ENCODE results near the gene PARP14.

The PARP14 gene

DNA sequence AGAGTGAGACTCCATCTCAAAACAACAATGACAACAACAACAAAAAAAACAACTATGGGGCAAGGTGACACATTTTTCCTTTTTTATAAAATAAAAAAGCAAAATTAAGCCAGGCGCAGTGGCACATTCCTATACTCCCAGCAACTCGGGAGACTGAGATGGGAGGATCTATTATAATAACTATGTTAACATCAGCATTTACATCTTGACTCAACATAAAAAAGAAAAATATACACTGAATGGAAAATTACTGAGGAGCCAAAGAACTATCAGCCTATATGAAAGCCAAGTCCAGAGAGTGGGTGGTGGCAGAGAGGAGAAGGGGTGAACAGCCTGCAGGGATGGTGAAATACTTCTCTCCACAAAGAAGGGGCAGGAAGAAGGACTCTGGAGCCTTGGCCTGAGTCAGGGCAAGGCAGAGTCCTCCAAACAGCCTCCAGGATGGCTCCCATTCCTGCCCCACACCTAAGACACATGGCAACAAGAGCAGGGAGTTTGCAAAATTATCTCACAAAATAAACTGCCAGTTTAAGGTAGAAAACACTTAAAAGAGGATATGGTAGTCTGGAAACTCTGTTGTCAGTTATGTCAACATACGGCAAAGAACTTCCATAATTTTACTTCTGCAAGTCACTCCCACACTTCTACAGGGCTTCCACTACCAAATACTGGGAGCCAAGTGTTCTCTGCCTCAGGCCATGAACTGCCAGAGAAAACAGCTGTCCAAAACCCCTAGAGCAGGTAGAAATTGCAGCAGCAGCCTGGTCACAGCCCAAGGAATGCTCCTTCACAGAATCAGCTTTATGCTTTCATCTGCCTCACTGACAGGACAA is 87.1 kb downstream of the PARP14 start:
- Histone ChIP-seq H3K4me3 (ENCODE audit: low read length) (no peak overlapping the region), H3K36me3 (replicated peaks; ENCODE audit: low read depth, low read length) (peaks cover 2% of the 10 kb centered on the region), H3K27me3 (ENCODE audit: low read depth, low read length) (no peaks in the 10 kb centered on the region), H3K79me2 (ENCODE audit: low read length) (no peaks in the 10 kb centered on the region), H2AFZ (ENCODE audit: low read depth, low read length) (no peak overlapping the region), H3K9me3 (ENCODE audit: insufficient read depth, low read length) (no peaks in the 10 kb centered on the region), H3K27ac (ENCODE audit: low read length) (no peak overlapping the region), H3K4me2 (ENCODE audit: low read length) (no peak overlapping the region), H3K4me1 (ENCODE audit: low read length) (peaks cover 7% of the 10 kb centered on the region), H4K20me1 (ENCODE audit: insufficient read depth, low read length) (no peaks in the 10 kb centered on the region), H3K9ac (ENCODE audit: low read length) (no peak overlapping the region)
- TF ChIP-seq, protein P1, sequence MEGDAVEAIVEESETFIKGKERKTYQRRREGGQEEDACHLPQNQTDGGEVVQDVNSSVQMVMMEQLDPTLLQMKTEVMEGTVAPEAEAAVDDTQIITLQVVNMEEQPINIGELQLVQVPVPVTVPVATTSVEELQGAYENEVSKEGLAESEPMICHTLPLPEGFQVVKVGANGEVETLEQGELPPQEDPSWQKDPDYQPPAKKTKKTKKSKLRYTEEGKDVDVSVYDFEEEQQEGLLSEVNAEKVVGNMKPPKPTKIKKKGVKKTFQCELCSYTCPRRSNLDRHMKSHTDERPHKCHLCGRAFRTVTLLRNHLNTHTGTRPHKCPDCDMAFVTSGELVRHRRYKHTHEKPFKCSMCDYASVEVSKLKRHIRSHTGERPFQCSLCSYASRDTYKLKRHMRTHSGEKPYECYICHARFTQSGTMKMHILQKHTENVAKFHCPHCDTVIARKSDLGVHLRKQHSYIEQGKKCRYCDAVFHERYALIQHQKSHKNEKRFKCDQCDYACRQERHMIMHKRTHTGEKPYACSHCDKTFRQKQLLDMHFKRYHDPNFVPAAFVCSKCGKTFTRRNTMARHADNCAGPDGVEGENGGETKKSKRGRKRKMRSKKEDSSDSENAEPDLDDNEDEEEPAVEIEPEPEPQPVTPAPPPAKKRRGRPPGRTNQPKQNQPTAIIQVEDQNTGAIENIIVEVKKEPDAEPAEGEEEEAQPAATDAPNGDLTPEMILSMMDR (IDR thresholded peaks at IDR 0.05; ENCODE audit: low read depth, low read length): no peak
- no peak for TF ChIP-seq EZH2phosphoT487 (IDR thresholded peaks at IDR 0.05; ENCODE audit: low read depth)

DNA sequence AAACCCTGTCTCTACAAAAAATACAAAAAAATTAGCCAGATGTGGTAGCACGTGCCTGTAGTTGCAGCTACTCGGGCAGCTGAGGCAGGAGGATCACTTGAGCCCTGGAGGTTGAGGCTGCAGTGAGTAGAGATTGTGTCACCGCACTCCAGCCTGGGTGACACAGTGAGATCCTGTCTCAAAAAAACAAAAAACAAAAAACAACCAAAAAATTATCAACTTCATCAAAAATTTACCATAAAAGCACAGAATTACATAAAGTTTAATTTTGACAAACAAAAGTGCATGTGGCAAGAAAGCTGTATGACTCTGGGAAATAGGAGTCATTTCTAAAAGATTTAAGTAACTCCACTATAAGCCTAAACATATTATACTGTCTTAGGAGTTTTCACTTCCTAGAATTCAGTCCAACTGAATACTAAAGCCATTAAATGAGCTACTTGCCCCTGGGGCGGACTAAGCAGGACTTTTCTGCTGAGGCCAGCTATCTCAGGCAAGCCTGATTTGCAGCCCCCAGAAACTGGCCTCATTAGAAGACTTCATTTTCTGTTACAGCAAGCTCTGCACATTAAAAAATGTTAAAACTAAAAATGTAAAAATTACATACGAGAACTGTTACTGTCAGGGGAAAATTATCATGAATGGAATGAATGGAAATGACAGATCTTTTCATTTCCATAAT is 90.0 kb downstream of the PARP14 start:
- Histone ChIP-seq H3K4me1 (ENCODE audit: low read length) (peaks cover 31% of the 10 kb centered on the region), H3K9ac (ENCODE audit: low read length) (no peak overlapping the region), H2AFZ (ENCODE audit: low read depth, low read length) (no peak overlapping the region), H4K20me1 (ENCODE audit: insufficient read depth, low read length) (no peaks in the 10 kb centered on the region), H3K4me2 (ENCODE audit: low read length) (no peak overlapping the region), H3K27ac (ENCODE audit: low read length) (no peak overlapping the region), H3K36me3 (replicated peaks; ENCODE audit: low read depth, low read length) (peaks cover 2% of the 10 kb centered on the region), H3K27me3 (ENCODE audit: low read depth, low read length) (no peaks in the 10 kb centered on the region), H3K9me3 (ENCODE audit: insufficient read depth, low read length) (no peaks in the 10 kb centered on the region), H3K4me3 (ENCODE audit: low read length) (no peak overlapping the region), H3K79me2 (ENCODE audit: low read length) (no peaks in the 10 kb centered on the region)
- no peak for TF ChIP-seq EZH2phosphoT487 (IDR thresholded peaks at IDR 0.05; ENCODE audit: low read depth)
- TF ChIP-seq, protein P1 (IDR thresholded peaks at IDR 0.05; ENCODE audit: low read depth, low read length): no peak

DNA sequence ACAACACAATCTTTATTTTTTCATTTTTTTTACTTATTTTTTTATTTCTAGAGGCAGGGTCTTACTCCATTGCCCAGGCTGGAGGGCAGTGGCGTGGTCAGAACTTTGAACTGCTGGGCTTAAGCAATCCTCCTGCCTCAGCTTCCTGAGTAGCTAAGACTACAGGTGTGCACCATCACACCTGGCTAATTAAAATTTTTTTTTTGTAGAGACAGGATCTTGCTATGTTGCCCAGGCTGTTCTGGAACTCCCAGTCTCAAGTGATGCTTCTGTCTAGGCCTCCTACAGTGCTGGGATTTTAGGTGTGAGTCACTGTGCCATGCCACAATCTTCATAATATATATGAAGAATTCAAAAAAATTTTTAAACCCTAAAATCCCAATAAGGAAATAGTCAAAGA is 92.2 kb downstream of the PARP14 start:
- Histone ChIP-seq H3K27me3 (ENCODE audit: low read depth, low read length) (no peaks in the 10 kb centered on the region), H3K4me2 (ENCODE audit: low read length) (no peak overlapping the region), H3K4me3 (ENCODE audit: low read length) (no peak overlapping the region), H4K20me1 (ENCODE audit: insufficient read depth, low read length) (no peaks in the 10 kb centered on the region), H3K36me3 (replicated peaks; ENCODE audit: low read depth, low read length) (no peaks in the 10 kb centered on the region), H3K9ac (ENCODE audit: low read length) (no peak overlapping the region), H3K4me1 (ENCODE audit: low read length) (peaks cover 49% of the 10 kb centered on the region), H3K27ac (ENCODE audit: low read length) (no peak overlapping the region), H3K9me3 (ENCODE audit: insufficient read depth, low read length) (no peaks in the 10 kb centered on the region), H3K79me2 (ENCODE audit: low read length) (no peaks in the 10 kb centered on the region), H2AFZ (ENCODE audit: low read depth, low read length) (no peak overlapping the region)
- no peak for TF ChIP-seq EZH2phosphoT487 (IDR thresholded peaks at IDR 0.05; ENCODE audit: low read depth)
- TF ChIP-seq, protein P1 (IDR thresholded peaks at IDR 0.05; ENCODE audit: low read depth, low read length): no peak

DNA sequence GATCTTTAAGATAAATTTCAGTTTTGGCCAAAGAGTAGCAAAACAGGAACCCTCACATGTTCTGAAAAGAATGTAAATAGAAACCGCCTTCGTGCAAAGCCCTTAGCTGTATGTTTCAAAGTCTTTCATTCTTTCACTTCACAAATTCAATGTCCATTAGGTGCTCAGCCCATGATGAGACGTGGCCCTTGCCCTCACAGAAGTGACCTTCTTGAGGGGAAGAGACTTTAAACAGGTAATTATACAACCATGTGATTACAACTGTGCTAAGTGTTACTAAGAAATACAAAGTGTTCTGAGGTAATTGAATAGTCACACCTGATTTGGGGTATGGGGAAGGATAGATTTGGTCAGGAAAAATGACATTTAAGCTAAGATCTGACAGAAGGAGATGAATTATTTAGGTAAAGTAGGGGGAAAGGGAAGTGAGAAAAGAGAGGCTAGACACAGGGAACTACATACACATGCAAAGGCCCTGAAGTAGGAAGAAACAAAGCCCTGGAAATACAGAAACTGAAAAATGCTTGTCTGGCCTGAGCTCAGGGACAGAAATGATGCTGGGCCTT is 93.4 kb downstream of the PARP14 start:
- TF ChIP-seq, protein P1 (IDR thresholded peaks at IDR 0.05; ENCODE audit: low read depth, low read length): no peak
- TF ChIP-seq EZH2phosphoT487 (IDR thresholded peaks at IDR 0.05; ENCODE audit: low read depth): no peak
- peak overlapping the region; percentile 66 for H3K4me2 ChIP-seq (ENCODE audit: low read length)
- peaks cover 49% of the 10 kb centered on the region for H3K4me1 ChIP-seq (ENCODE audit: low read length)
- peak overlapping the region; percentile 51 for H3K4me3 ChIP-seq (ENCODE audit: low read length)
- no peaks in the 10 kb centered on the region for H3K27me3 ChIP-seq (ENCODE audit: low read depth, low read length)
- H3K27ac ChIP-seq (ENCODE audit: low read length): peak overlapping the region; percentile 90
- no peaks in the 10 kb centered on the region for H4K20me1 ChIP-seq (ENCODE audit: insufficient read depth, low read length)
- H3K9ac ChIP-seq (ENCODE audit: low read length): peak overlapping the region; percentile 40; the same call in 1 of the 2 replicates
- no peaks in the 10 kb centered on the region for H3K79me2 ChIP-seq (ENCODE audit: low read length)
- H3K36me3 ChIP-seq (replicated peaks; ENCODE audit: low read depth, low read length): no peaks in the 10 kb centered on the region
- H2AFZ ChIP-seq (ENCODE audit: low read depth, low read length): no peak overlapping the region
- no peaks in the 10 kb centered on the region for H3K9me3 ChIP-seq (ENCODE audit: insufficient read depth, low read length)

Data from OCI-LY3 (cell line).